Activated T-cell treated with anti-CD3 and anti-CD28 coated beads, Interleukin-2, amount 50 U/mL, for 72 hours (primary cell): Measurements from ENCODE around the gene RAET1E. TPM values are rescaled to one million over a fixed set of nuclear protein-coding genes. Genes with fewer than 3 reads are reported as not detected.
"Not testable (repeated sequence)": the region's sequence is repeated elsewhere in the genome, so short reads cannot be mapped to it uniquely, and the experiment has no call there.

Experiments used
- ATAC-seq, 2 donors: fragments of 150-1000 bp; cut with Tn5 transposase; replicated peaks in 1 of 2; 2 replicates each; pipeline ENCODE4 v1.10.0; 2021; ENCODE audit warnings: moderate library complexity in 2 of 2, mild to moderate bottlenecking in 1 of 2
- DNase-seq, 2 donors: peaks; one replicate each; pipeline ENCODE4 v3.0.0; 2021 to 2022; ENCODE audit warnings: mixed read lengths in 1 of 2
- H3K27ac Mint-ChIP-seq: one replicate; pipeline ENCODE4 v1.8.0; 2022; ENCODE audit warnings: mild to moderate bottlenecking, moderate library complexity, mixed read lengths
- H3K27me3 Mint-ChIP-seq: one replicate; pipeline ENCODE4 v1.8.0; 2022; ENCODE audit warnings: low read depth, mixed read lengths
- H3K36me3 Mint-ChIP-seq, 2 donors: one replicate each; pipeline ENCODE4 v1.8.0; 2022; ENCODE audit warnings: mixed read lengths in 2 of 2, mild to moderate bottlenecking in 1 of 2; ENCODE audit not compliant: insufficient read depth in 2 of 2
- H3K4me1 Mint-ChIP-seq: one replicate; pipeline ENCODE4 v1.8.0; 2022; ENCODE audit warnings: low read depth, mixed read lengths
- H3K4me3 Mint-ChIP-seq, 2 donors: one replicate each; pipeline ENCODE4 v1.8.0; 2022; ENCODE audit warnings: mild to moderate bottlenecking in 2 of 2, mixed read lengths in 2 of 2, moderate library complexity in 2 of 2
- H3K9me3 Mint-ChIP-seq, 2 donors: one replicate each; pipeline ENCODE4 v1.8.0; 2022; ENCODE audit warnings: mixed read lengths in 2 of 2
- total RNA-seq, 2 donors: library from RNA; stranded (reverse); gene quantifications; one replicate each; pipeline ENCODE4 v1.2.3, GENCODE V29; 2022

Gene RAET1E
- total RNA-seq, 2 donors from 2014 or later, result not detected

GRCh38 chr6:149936743-149937142, 38.8 kb upstream of the RAET1E start:
- H3K4me3 Mint-ChIP-seq, result no peak overlapping the region
- H3K27ac Mint-ChIP-seq, result no peak overlapping the region
- peaks cover 80% of the 10 kb centered on the region for H3K27me3 Mint-ChIP-seq

DNA sequence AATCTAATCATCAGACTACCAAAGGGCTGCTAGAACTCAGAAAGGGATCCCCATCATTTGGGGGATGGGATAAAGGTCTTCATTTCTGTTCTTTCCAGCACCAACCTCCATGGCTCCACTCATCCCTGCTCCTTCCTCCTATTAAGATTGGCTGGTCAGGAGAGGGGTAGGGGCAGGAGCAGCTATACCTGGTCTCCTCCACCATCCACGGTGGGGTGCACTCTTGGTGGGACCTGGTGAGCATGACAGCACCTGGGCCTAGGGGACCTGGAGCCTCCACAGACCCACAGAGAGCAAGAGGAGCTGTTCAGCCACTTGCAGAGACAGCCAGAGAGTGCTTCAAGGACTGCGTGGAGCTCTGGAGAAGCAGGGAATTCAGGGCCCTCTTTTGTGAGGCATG, 37.8 kb upstream of the RAET1E start:
- Mint-ChIP-seq H3K4me1 (peaks cover 43% of the 10 kb centered on the region), H3K27ac (no peak overlapping the region)

More at GRCh38 chr6:149936743-149937142, 38.8 kb upstream of the RAET1E start:
- Mint-ChIP-seq H3K9me3 (no peaks in the 10 kb centered on the region), H3K4me1 (peaks cover 54% of the 10 kb centered on the region), H3K36me3 (no peaks in the 10 kb centered on the region)
- ATAC-seq (no peak), DNase-seq (no peak)

DNA sequence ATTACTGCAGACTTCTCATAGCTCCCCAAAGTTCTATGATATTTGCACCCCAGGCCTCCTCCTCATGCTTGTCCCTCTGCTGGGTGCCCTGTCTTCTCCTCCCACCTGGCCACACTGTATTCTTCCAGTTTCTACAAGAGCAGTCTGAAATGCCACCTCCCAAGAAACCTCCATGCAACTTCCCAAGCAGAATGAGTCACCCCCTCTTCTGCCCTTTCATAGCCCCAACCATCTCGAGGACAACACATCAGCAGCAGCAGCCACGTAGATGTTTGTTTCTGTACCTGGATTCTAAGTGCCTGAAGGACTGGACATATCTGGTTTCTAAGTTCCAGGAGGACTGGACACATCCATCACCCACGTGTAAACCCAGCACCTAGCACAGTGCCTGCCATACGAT, 37.3 kb upstream of the RAET1E start:
- no peak for ATAC-seq
- no peak overlapping the region for H3K27ac Mint-ChIP-seq
- DNase-seq, result no peak
- H3K4me1 Mint-ChIP-seq, result peaks cover 39% of the 10 kb centered on the region
- H3K4me3 Mint-ChIP-seq, result no peak overlapping the region
- no peaks in the 10 kb centered on the region for H3K9me3 Mint-ChIP-seq
- peaks cover 89% of the 10 kb centered on the region for H3K27me3 Mint-ChIP-seq
- no peaks in the 10 kb centered on the region for H3K36me3 Mint-ChIP-seq

More for the DNA sequence above, 37.8 kb upstream of the RAET1E start:
- no peaks in the 10 kb centered on the region for H3K36me3 Mint-ChIP-seq
- H3K4me3 Mint-ChIP-seq, result no peak overlapping the region
- H3K27me3 Mint-ChIP-seq, result peaks cover 89% of the 10 kb centered on the region
- no peak for DNase-seq
- no peaks in the 10 kb centered on the region for H3K9me3 Mint-ChIP-seq
- no peak for ATAC-seq

DNA sequence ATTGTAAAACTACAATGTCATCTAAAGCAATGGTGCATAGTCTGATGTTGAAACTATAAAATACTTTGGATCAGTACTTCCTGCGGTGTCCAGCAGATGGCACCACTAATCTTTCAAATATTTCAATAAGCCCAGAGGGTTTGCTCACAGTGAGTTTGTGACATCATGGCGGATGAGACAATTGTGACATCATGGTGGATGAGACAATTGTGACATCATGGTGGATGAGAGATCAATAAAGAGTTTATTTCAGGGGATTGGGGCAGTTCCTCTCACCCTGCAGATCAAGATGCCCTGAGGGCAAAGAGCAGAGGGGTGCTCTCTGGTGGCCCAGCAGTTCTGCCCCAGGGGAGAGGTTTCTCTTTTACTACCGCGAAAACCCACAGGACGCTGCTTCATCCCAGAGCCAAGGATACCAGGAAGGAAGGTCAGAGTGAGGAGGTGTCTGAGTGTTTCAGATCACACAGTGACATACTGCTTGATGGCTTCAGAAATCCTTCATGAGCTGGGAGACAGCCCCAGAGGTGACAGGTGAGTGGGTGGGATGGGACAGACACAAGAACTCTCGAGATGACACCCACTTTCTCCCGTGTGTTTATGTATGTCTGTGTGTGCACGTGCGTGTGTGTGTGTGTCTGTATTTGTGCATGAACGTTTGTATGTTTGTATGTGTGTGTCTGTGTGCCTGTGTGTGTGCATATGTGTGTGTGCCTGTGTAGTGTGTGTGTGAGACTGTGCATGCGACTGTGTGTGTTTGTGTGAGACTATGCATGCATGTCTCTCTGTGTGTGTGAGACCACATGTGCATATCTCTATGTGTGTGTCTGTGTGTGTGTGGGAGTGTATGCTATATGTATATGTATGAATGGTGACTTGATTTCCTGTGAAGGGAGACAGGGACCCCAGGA, 36.6 kb upstream of the RAET1E start:
- no peak overlapping the region for H3K4me3 Mint-ChIP-seq
- no peaks in the 10 kb centered on the region for H3K36me3 Mint-ChIP-seq
- DNase-seq (peak; percentile 58 to 73), ATAC-seq (peak; percentile 21 to 27)
- H3K27me3 Mint-ChIP-seq, result peaks cover 89% of the 10 kb centered on the region
- no peaks in the 10 kb centered on the region for H3K9me3 Mint-ChIP-seq
- H3K4me1 Mint-ChIP-seq, result peaks cover 31% of the 10 kb centered on the region
- no peak overlapping the region for H3K27ac Mint-ChIP-seq

GRCh38 chr6:149933461-149933860, 35.5 kb upstream of the RAET1E start:
- ATAC-seq (no peak), DNase-seq (no peak)
- Mint-ChIP-seq H3K27me3 (peaks cover 92% of the 10 kb centered on the region), H3K4me3 (no peak overlapping the region), H3K27ac (no peak overlapping the region), H3K4me1 (peaks cover 23% of the 10 kb centered on the region), H3K9me3 (no peaks in the 10 kb centered on the region), H3K36me3 (no peaks in the 10 kb centered on the region)

GRCh38 chr6:149933036-149933435, 35.1 kb upstream of the RAET1E start:
- Mint-ChIP-seq H3K27ac (no peak overlapping the region), H3K9me3 (no peaks in the 10 kb centered on the region), H3K4me1 (peaks cover 20% of the 10 kb centered on the region), H3K36me3 (no peaks in the 10 kb centered on the region), H3K4me3 (no peak overlapping the region), H3K27me3 (peaks cover 96% of the 10 kb centered on the region)
- ATAC-seq (no peak), DNase-seq (no peak)

- no peak for ATAC-seq
- H3K36me3 Mint-ChIP-seq, result no peaks in the 10 kb centered on the region
- H3K4me3 Mint-ChIP-seq, result no peak overlapping the region
- no peaks in the 10 kb centered on the region for H3K9me3 Mint-ChIP-seq
- peaks cover 93% of the 10 kb centered on the region for H3K27me3 Mint-ChIP-seq
- H3K27ac Mint-ChIP-seq, result no peak overlapping the region
- peaks cover 15% of the 10 kb centered on the region for H3K4me1 Mint-ChIP-seq
- no peak for DNase-seq
Measured at GRCh38 chr6:149931501-149931900, 33.6 kb upstream of the RAET1E start.

DNA sequence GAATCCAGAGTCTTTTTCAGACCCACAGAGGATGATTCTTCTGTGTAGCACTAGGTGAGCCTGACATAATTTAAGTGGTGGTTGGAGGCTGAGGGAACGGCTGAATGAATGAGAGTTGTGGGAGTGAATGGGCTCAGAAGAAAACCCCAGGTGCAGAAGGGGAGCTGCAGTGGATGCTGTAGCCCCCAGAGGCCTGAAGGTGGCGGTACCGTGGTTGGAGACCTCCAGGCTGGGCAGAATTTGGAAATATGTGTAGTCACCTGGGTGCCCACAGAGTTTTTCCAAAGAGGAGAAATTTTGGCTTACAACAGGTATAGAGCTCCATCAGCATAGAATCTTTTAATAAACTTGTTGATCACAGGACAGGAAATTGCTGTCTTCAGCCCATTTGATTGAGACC, 31.5 kb upstream of the RAET1E start:
- DNase-seq (peak in 1 of 2 donors; percentile 46), ATAC-seq (no peak)
- Mint-ChIP-seq H3K36me3 (no peaks in the 10 kb centered on the region), H3K9me3 (no peaks in the 10 kb centered on the region), H3K4me3 (no peak overlapping the region), H3K4me1 (peaks cover 15% of the 10 kb centered on the region), H3K27me3 (peaks cover 91% of the 10 kb centered on the region), H3K27ac (no peak overlapping the region)

GRCh38 chr6:149927025-149927424, 29.1 kb upstream of the RAET1E start:
- not testable (repeated sequence) for H3K27ac Mint-ChIP-seq, ATAC-seq, H3K9me3 Mint-ChIP-seq, H3K36me3 Mint-ChIP-seq, DNase-seq, H3K4me3 Mint-ChIP-seq
- H3K27me3 Mint-ChIP-seq, result peaks cover 95% of the 10 kb centered on the region
- H3K4me1 Mint-ChIP-seq, result peaks cover 32% of the 10 kb centered on the region

- Mint-ChIP-seq H3K9me3 (no peaks in the 10 kb centered on the region), H3K27ac (no peak overlapping the region), H3K4me3 (peak overlapping the region; percentile 49 to 76), H3K4me1 (peaks cover 34% of the 10 kb centered on the region), H3K27me3 (peaks cover 95% of the 10 kb centered on the region), H3K36me3 (no peaks in the 10 kb centered on the region)
- DNase-seq (peak; percentile 84 to 85), ATAC-seq (peak; percentile 70 to 74)
Measured at GRCh38 chr6:149925974-149926777, 28.3 kb upstream of the RAET1E start.

- H3K27ac Mint-ChIP-seq, result no peak overlapping the region
- DNase-seq (no peak), ATAC-seq (no peak)
- no peaks in the 10 kb centered on the region for H3K9me3 Mint-ChIP-seq
- peaks cover 34% of the 10 kb centered on the region for H3K4me1 Mint-ChIP-seq
- H3K4me3 Mint-ChIP-seq, result peak overlapping the region; percentile 49 to 76
- peaks cover 95% of the 10 kb centered on the region for H3K27me3 Mint-ChIP-seq
- H3K36me3 Mint-ChIP-seq, result no peaks in the 10 kb centered on the region
Measured at GRCh38 chr6:149925253-149925973, 27.5 kb upstream of the RAET1E start.

GRCh38 chr6:149924933-149925252, 27.0 kb upstream of the RAET1E start:
- Mint-ChIP-seq H3K36me3 (no peaks in the 10 kb centered on the region), H3K9me3 (no peaks in the 10 kb centered on the region), H3K4me3 (peak overlapping the region in 1 of 2 donors; percentile 86), H3K4me1 (peaks cover 34% of the 10 kb centered on the region), H3K27ac (no peak overlapping the region), H3K27me3 (peaks cover 95% of the 10 kb centered on the region)
- DNase-seq (no peak), ATAC-seq (no peak)
